HG02852 (cell line): ENCODE data around the gene RGS7.
"Not testable (repeated sequence)": the region's sequence is repeated elsewhere in the genome, so short reads cannot be mapped to it uniquely, and the experiment has no call there.

ENCODE experiments used
- ATAC-seq: cut with Tn5 transposase; IDR thresholded peaks from one replicate; pipeline ENCODE4 v1.9.1; 2021; ENCODE audit warnings: mild to moderate bottlenecking, moderate library complexity; ENCODE audit not compliant: unreplicated experiment

RGS7 gene

GRCh38 chr1:241143765-241144442, 213.1 kb downstream of the RGS7 start:
- no peak for ATAC-seq

- ATAC-seq, result no peak
Measured at GRCh38 chr1:241142493-241142892, 214.5 kb downstream of the RGS7 start.

GRCh38 chr1:241141646-241142045, 215.4 kb downstream of the RGS7 start:
- not testable (repeated sequence) for ATAC-seq

GRCh38 chr1:241140670-241141069, 216.3 kb downstream of the RGS7 start:
- ATAC-seq, result no peak

GRCh38 chr1:241139047-241139446, 218.0 kb downstream of the RGS7 start:
- no peak for ATAC-seq

- ATAC-seq, result no peak
Measured at GRCh38 chr1:241138248-241138647, 218.8 kb downstream of the RGS7 start.

GRCh38 chr1:241136389-241136788, 220.6 kb downstream of the RGS7 start:
- ATAC-seq, result no peak

- ATAC-seq, result no peak
Measured at GRCh38 chr1:241131636-241132194, 225.3 kb downstream of the RGS7 start.

- no peak for ATAC-seq
Measured at GRCh38 chr1:241130881-241131280, 226.1 kb downstream of the RGS7 start.

GRCh38 chr1:241129207-241129960, 227.6 kb downstream of the RGS7 start:
- no peak for ATAC-seq

GRCh38 chr1:241125286-241125685, 231.7 kb downstream of the RGS7 start:
- ATAC-seq, result no peak

GRCh38 chr1:241118049-241118448, 239.0 kb downstream of the RGS7 start:
- no peak for ATAC-seq

- ATAC-seq, result no peak
Measured at GRCh38 chr1:241115784-241116183, 241.2 kb downstream of the RGS7 start.

GRCh38 chr1:241114699-241115233, 242.2 kb downstream of the RGS7 start:
- ATAC-seq, result no peak

- no peak for ATAC-seq
Measured at GRCh38 chr1:241113557-241113956, 243.4 kb downstream of the RGS7 start.

GRCh38 chr1:241109039-241109438, 248.0 kb downstream of the RGS7 start:
- no peak for ATAC-seq

- ATAC-seq, result no peak
Measured at GRCh38 chr1:241105147-241105546, 251.9 kb downstream of the RGS7 start.

GRCh38 chr1:241102664-241103063, 254.3 kb downstream of the RGS7 start:
- ATAC-seq, result no peak

- no peak for ATAC-seq
Measured at GRCh38 chr1:241101622-241102021, 255.4 kb downstream of the RGS7 start.

- no peak for ATAC-seq
Measured at GRCh38 chr1:241097479-241097878, 259.5 kb downstream of the RGS7 start.

- no peak for ATAC-seq
Measured at GRCh38 chr1:241096982-241097381, 260.0 kb downstream of the RGS7 start.

- ATAC-seq, result no peak
Measured at GRCh38 chr1:241095847-241096246, 261.2 kb downstream of the RGS7 start.
